Type B pancreatic cell (in vitro differentiated cells): ENCODE data around the gene SMPD3. TPM values are rescaled to one million over a fixed set of nuclear protein-coding genes. Genes with fewer than 3 reads are reported as not detected.

Source experiments
- DNase-seq: peaks from one replicate; pipeline ENCODE4 v3.0.0; 2021; ENCODE audit warnings: mixed read lengths; ENCODE audit not compliant: unreplicated experiment; ENCODE audit errors: extremely low spot score
- H3K27ac Mint-ChIP-seq: 2 replicates; pipeline ENCODE4 v1.8.0; 2021; ENCODE audit warnings: mild to moderate bottlenecking, mixed read lengths
- H3K27me3 Mint-ChIP-seq: 2 replicates; pipeline ENCODE4 v1.8.0; 2021; ENCODE audit warnings: mixed read lengths
- H3K36me3 Mint-ChIP-seq: 2 replicates; pipeline ENCODE4 v1.8.0; 2021; ENCODE audit warnings: mixed read lengths
- H3K4me1 Mint-ChIP-seq: one replicate; pipeline ENCODE4 v1.8.0; 2021; ENCODE audit warnings: mixed read lengths; ENCODE audit not compliant: unreplicated experiment
- H3K4me3 Mint-ChIP-seq: 2 replicates; pipeline ENCODE4 v1.8.0; 2021; ENCODE audit warnings: mild to moderate bottlenecking, mixed read lengths
- H3K9me3 Mint-ChIP-seq: 2 replicates; pipeline ENCODE4 v1.8.0; 2021; ENCODE audit warnings: mixed read lengths
- total RNA-seq: library from RNA; stranded (reverse); gene quantifications from 2 replicates; pipeline ENCODE4 v1.2.1, GENCODE V29; 2021; ENCODE audit warnings: low replicate concordance
- TF ChIP-seq, protein P1 (sequence below): fragments of 200-600 bp; sonication (generic); conservative IDR thresholded peaks from 2 replicates; pipeline ENCODE4 v1.5.0; 2021; ENCODE audit warnings: antibody characterized with exemption, mild to moderate bottlenecking

SMPD3 gene
- total RNA-seq, 1 donor from 2014 or later, result 4.5 TPM

GRCh38 chr16:68389750-68390371, 58.4 kb downstream of the SMPD3 start:
- TF ChIP-seq, protein P1, sequence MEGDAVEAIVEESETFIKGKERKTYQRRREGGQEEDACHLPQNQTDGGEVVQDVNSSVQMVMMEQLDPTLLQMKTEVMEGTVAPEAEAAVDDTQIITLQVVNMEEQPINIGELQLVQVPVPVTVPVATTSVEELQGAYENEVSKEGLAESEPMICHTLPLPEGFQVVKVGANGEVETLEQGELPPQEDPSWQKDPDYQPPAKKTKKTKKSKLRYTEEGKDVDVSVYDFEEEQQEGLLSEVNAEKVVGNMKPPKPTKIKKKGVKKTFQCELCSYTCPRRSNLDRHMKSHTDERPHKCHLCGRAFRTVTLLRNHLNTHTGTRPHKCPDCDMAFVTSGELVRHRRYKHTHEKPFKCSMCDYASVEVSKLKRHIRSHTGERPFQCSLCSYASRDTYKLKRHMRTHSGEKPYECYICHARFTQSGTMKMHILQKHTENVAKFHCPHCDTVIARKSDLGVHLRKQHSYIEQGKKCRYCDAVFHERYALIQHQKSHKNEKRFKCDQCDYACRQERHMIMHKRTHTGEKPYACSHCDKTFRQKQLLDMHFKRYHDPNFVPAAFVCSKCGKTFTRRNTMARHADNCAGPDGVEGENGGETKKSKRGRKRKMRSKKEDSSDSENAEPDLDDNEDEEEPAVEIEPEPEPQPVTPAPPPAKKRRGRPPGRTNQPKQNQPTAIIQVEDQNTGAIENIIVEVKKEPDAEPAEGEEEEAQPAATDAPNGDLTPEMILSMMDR, result no peak
- Mint-ChIP-seq H3K36me3 (no peaks in the 10 kb centered on the region), H3K4me1 (peaks cover 22% of the 10 kb centered on the region), H3K9me3 (no peaks in the 10 kb centered on the region), H3K4me3 (no peak overlapping the region), H3K27ac (no peak overlapping the region), H3K27me3 (no peaks in the 10 kb centered on the region)
- no peak for DNase-seq

DNA sequence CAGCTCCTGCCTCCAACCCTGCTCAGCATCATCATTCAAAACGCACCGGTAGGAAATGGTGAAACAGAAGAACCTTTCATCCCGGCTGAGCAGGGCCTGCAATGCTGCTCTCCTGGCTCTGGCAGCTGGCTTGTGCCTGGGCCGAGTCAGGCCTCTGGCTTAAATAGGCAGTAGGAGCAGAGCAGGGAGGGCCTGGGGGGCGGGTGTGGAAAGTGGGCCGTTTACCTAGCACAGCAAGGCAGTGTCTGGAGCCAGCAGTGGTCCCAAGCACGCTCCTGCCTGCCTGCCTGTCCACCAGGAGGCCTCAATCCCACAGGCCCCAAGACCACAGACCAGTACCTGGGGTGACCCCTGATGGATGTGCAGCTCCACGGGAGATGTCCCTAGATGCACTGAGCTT, 59.3 kb downstream of the SMPD3 start:
- no peak for DNase-seq
- Mint-ChIP-seq H3K9me3 (no peaks in the 10 kb centered on the region), H3K4me3 (no peak overlapping the region), H3K27ac (peak overlapping the region; percentile 33), H3K36me3 (no peaks in the 10 kb centered on the region), H3K27me3 (no peaks in the 10 kb centered on the region), H3K4me1 (peaks cover 28% of the 10 kb centered on the region)
- TF ChIP-seq, protein P1, result no peak

- TF ChIP-seq, protein P1, result no peak
- H3K4me1 Mint-ChIP-seq, result peaks cover 31% of the 10 kb centered on the region
- H3K27ac Mint-ChIP-seq, result peak overlapping the region; percentile 33
- no peaks in the 10 kb centered on the region for H3K9me3 Mint-ChIP-seq
- no peak for DNase-seq
- H3K27me3 Mint-ChIP-seq, result no peaks in the 10 kb centered on the region
- no peak overlapping the region for H3K4me3 Mint-ChIP-seq
- H3K36me3 Mint-ChIP-seq, result no peaks in the 10 kb centered on the region
Measured at GRCh38 chr16:68388124-68388523, 60.2 kb downstream of the SMPD3 start.

DNA sequence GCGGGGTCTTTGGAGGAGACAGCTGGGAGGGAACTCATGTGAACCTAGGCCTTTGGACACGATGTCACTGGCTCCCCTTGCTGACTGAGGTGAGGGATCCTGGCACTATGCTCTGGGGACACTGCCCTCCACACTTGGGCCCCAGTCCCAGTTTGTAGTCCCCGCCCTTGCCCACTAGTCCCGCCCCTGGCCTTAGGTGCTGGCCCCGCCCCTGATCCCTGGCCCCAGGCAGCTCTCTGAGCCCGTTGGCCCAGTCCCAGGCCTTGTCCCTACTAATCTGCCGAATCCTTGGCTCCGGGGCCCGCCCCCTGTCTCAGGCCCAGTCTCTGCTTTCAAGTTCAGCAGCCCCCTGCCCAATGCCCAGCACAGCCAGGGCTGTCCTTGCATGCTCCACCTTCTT, 61.0 kb downstream of the SMPD3 start:
- Mint-ChIP-seq H3K9me3 (no peaks in the 10 kb centered on the region), H3K27me3 (no peaks in the 10 kb centered on the region), H3K27ac (peak overlapping the region; percentile 21), H3K36me3 (no peaks in the 10 kb centered on the region), H3K4me3 (peak overlapping the region; percentile 34), H3K4me1 (peaks cover 31% of the 10 kb centered on the region)
- no peak for DNase-seq
- TF ChIP-seq, protein P1, result no peak

GRCh38 chr16:68386628-68387027, 61.7 kb downstream of the SMPD3 start:
- H3K36me3 Mint-ChIP-seq, result no peaks in the 10 kb centered on the region
- DNase-seq, result no peak
- H3K9me3 Mint-ChIP-seq, result no peaks in the 10 kb centered on the region
- TF ChIP-seq, protein P1, result no peak
- no peaks in the 10 kb centered on the region for H3K27me3 Mint-ChIP-seq
- peak overlapping the region; percentile 84 for H3K27ac Mint-ChIP-seq
- peak overlapping the region; percentile 49 for H3K4me3 Mint-ChIP-seq
- H3K4me1 Mint-ChIP-seq, result peaks cover 35% of the 10 kb centered on the region
